ENCODE data around the gene ATP5F1A. TPM values are rescaled to one million over a fixed set of nuclear protein-coding genes. Genes with fewer than 3 reads are reported as not detected.

The ATP5F1A gene
- total RNA-seq, 2 experiments from 2014 or later = 205 to 206 TPM

DNA sequence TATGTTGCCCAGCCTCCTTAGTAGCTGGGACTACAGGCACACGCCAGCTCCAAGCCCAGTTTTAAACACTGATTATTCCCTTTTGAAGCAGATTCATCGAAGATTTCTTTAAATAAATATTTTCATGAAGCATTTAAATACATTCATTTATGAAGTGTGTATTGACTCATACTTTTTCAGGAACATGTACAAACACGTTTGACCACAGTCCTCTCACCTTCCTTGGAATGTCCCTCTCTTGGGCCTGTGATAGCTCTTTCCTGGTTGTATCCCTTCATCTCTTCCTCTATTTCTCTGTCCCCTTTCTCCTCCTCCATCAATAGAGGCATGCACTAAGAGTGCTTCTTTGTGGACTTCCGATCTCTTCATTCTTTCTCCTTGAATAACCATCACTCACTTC lies 28.6 kb downstream of the ATP5F1A start:
- POLR2A ChIA-PET = no interaction called here
- ATAC-seq (ENCODE audit: poor library complexity) (no peak), DNase-seq (no peak)
- Mint-ChIP-seq H3K4me3 (peak overlapping the region; percentile 42), H3K9me3 (no peaks in the 10 kb centered on the region), H3K27me3 (no peaks in the 10 kb centered on the region), H3K4me1 (ENCODE audit: low read depth) (peaks cover 44% of the 10 kb centered on the region), H3K27ac (no peak overlapping the region), H3K36me3 (ENCODE audit: low read depth) (no peaks in the 10 kb centered on the region)
- H3K9me3 ChIP-seq (ENCODE audit: control insufficient read depth in 1 of 2, insufficient read depth in 1 of 2, low read length in 2 of 2) = no peaks in the 10 kb centered on the region
- no peak overlapping the region for H3K4me3 ChIP-seq (ENCODE audit: low read length)
- TF ChIP-seq, protein P1, sequence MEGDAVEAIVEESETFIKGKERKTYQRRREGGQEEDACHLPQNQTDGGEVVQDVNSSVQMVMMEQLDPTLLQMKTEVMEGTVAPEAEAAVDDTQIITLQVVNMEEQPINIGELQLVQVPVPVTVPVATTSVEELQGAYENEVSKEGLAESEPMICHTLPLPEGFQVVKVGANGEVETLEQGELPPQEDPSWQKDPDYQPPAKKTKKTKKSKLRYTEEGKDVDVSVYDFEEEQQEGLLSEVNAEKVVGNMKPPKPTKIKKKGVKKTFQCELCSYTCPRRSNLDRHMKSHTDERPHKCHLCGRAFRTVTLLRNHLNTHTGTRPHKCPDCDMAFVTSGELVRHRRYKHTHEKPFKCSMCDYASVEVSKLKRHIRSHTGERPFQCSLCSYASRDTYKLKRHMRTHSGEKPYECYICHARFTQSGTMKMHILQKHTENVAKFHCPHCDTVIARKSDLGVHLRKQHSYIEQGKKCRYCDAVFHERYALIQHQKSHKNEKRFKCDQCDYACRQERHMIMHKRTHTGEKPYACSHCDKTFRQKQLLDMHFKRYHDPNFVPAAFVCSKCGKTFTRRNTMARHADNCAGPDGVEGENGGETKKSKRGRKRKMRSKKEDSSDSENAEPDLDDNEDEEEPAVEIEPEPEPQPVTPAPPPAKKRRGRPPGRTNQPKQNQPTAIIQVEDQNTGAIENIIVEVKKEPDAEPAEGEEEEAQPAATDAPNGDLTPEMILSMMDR (IDR thresholded peaks at IDR 0.05) = no peak
- no peaks in the 10 kb centered on the region for H3K36me3 ChIP-seq (ENCODE audit: insufficient read depth, low read length)
- intact Hi-C loops (cut with DNase I, micrococcal nuclease) = no loop called here
- H3K4me1 ChIP-seq (ENCODE audit: insufficient read depth, low read length) = peaks cover 42% of the 10 kb centered on the region
- CTCF ChIA-PET = interaction anchor here (1.1 kb wide), 1 partner anchor 70 kb away, joined by 4 read pairs; no protein-coding TSS in a partner anchor
- no peaks in the 10 kb centered on the region for H3K27me3 ChIP-seq (ENCODE audit: control insufficient read depth in 1 of 2, insufficient read depth in 2 of 2, low read length in 2 of 2)
- H3K27ac ChIP-seq (ENCODE audit: low read depth in 1 of 2, low read length in 2 of 2) = no peak overlapping the region

DNA sequence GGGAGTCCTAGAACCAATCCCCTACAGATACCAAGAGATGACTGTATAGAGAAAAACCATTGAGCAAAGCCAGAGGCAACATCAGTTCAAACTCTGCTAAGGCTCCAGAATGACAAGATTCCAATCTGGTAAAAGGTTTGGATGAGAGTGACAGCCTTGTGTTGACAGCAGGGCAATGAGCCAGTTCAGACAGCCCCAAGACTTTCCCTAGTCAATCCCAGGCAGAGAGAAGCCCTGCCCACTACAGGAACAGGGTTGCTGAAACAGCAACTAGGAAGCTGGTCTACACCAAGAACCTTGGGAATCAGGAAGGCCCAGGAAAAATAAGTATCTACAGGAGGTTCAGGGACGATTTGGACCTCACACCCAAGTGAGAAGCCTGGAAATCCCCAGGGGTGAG lies 29.3 kb downstream of the ATP5F1A start:
- Mint-ChIP-seq H3K27ac (no peak overlapping the region), H3K4me1 (ENCODE audit: low read depth) (peaks cover 41% of the 10 kb centered on the region)
- intact Hi-C loops (cut with DNase I, micrococcal nuclease) = no loop called here

DNA sequence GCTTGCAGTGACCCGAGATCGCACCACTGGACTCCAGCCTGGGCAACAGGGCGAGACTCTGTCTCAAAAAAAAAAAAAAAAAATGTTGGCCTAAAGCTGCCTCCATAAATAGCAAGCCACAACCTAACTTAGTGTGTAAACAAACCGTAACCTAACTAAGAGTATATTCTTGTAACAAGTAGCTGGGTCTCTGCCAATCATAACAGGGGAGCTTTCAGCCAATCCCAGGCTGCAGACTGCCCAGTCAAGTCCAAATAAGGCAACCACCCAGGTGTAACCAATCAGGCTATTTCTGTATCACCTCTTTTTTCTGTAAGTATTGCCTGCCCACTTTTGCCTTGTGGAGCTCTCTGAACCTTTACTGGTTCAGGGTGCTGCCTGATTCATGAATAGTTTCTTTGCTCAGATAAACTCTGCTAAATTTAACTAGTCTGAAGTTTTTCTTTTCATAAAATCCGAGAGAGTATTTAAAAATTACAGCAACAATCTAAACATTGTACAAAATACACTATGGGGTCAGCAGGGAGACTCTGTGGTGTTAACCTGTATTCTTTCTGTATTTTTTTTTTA lies 30.6 kb downstream of the ATP5F1A start:
- Histone ChIP-seq H3K4me3 (ENCODE audit: low read length) (no peak overlapping the region), H3K27ac (ENCODE audit: low read depth in 1 of 2, low read length in 2 of 2) (no peak overlapping the region), H3K9me3 (ENCODE audit: control insufficient read depth in 1 of 2, insufficient read depth in 1 of 2, low read length in 2 of 2) (no peaks in the 10 kb centered on the region), H3K36me3 (ENCODE audit: insufficient read depth, low read length) (no peaks in the 10 kb centered on the region), H3K4me1 (ENCODE audit: insufficient read depth, low read length) (peaks cover 32% of the 10 kb centered on the region), H3K27me3 (ENCODE audit: control insufficient read depth in 1 of 2, insufficient read depth in 2 of 2, low read length in 2 of 2) (no peaks in the 10 kb centered on the region)
- TF ChIP-seq, protein P1 (IDR thresholded peaks at IDR 0.05) = no peak
- ATAC-seq (ENCODE audit: poor library complexity) (no peak), DNase-seq (no peak)
- Mint-ChIP-seq H3K4me1 (ENCODE audit: low read depth) (peaks cover 29% of the 10 kb centered on the region), H3K36me3 (ENCODE audit: low read depth) (no peaks in the 10 kb centered on the region), H3K4me3 (no peak overlapping the region), H3K27ac (no peak overlapping the region), H3K9me3 (no peaks in the 10 kb centered on the region), H3K27me3 (no peaks in the 10 kb centered on the region)
- intact Hi-C loops (cut with DNase I, micrococcal nuclease) = no loop called here
- ChIA-PET CTCF (no interaction called here), POLR2A (no interaction called here)

More for the DNA sequence above, 29.3 kb downstream of the ATP5F1A start:
- Histone ChIP-seq H3K36me3 (ENCODE audit: insufficient read depth, low read length) (no peaks in the 10 kb centered on the region), H3K9me3 (ENCODE audit: control insufficient read depth in 1 of 2, insufficient read depth in 1 of 2, low read length in 2 of 2) (no peaks in the 10 kb centered on the region), H3K27ac (ENCODE audit: low read depth in 1 of 2, low read length in 2 of 2) (no peak overlapping the region), H3K4me1 (ENCODE audit: insufficient read depth, low read length) (peaks cover 42% of the 10 kb centered on the region), H3K27me3 (ENCODE audit: control insufficient read depth in 1 of 2, insufficient read depth in 2 of 2, low read length in 2 of 2) (no peaks in the 10 kb centered on the region), H3K4me3 (ENCODE audit: low read length) (no peak overlapping the region)
- CTCF ChIA-PET = interaction anchor here (1.1 kb wide), 1 partner anchor 69 kb away, joined by 4 read pairs; no protein-coding TSS in a partner anchor
- peak in 1 of 14 experiments; percentile 9 for DNase-seq
- no peaks in the 10 kb centered on the region for H3K36me3 Mint-ChIP-seq (ENCODE audit: low read depth)
- H3K4me3 Mint-ChIP-seq = peak overlapping the region; percentile 23
- ATAC-seq (ENCODE audit: poor library complexity) = no peak
- no peaks in the 10 kb centered on the region for H3K9me3 Mint-ChIP-seq
- TF ChIP-seq, protein P1 (IDR thresholded peaks at IDR 0.05) = no peak
- H3K27me3 Mint-ChIP-seq = no peaks in the 10 kb centered on the region
- POLR2A ChIA-PET = no interaction called here
